Upper lobe of right lung (tissue), 1 donor: ENCODE results near the gene MBD3. TPM values are rescaled to one million over a fixed set of nuclear protein-coding genes. Genes with fewer than 3 reads are reported as not detected.

Experiments
- ATAC-seq: fragments of 200-7000 bp; cut with Tn5 transposase; one replicate; pipeline ENCODE4 v1.9.1; 2020; ENCODE audit warnings: mild to moderate bottlenecking, moderate library complexity
- DNase-seq: peaks from one replicate; pipeline ENCODE4 v3.0.0-alpha.2; 2020
- H3K27ac ChIP-seq: fragments of 200-600 bp; one replicate; pipeline ENCODE4 v1.8.0; 2022
- H3K27me3 ChIP-seq: fragments of 200-600 bp; one replicate; pipeline ENCODE4 v1.8.0; 2022; ENCODE audit warnings: mild to moderate bottlenecking
- H3K36me3 ChIP-seq: fragments of 200-600 bp; one replicate; pipeline ENCODE4 v1.8.0; 2022
- H3K4me1 ChIP-seq: fragments of 200-600 bp; one replicate; pipeline ENCODE4 v1.8.0; 2022
- H3K4me3 ChIP-seq: fragments of 200-600 bp; one replicate; pipeline ENCODE4 v1.8.0; 2022; ENCODE audit warnings: mild to moderate bottlenecking
- H3K9me3 ChIP-seq: fragments of 200-600 bp; one replicate; pipeline ENCODE4 v1.8.0; 2022
- intact Hi-C: fragments of 100-400 bp; cut with DNase I; formaldehyde crosslinking; loops from one replicate; pipeline ENCODE4 v1.11.0; 2022
- total RNA-seq: library from RNA; stranded (reverse); fragmentation: NEBNext Ultra II Directional; extraction: Animal tissue kit (Norgen Biotek cat#: 25700); gene quantifications from one replicate; pipeline ENCODE4 v1.2.1, GENCODE V29; 2021
- TF ChIP-seq, protein P1 (sequence below): fragments of 200-600 bp; IDR thresholded peaks from one replicate; pipeline ENCODE4 v1.8.0; 2022; ENCODE audit warnings: antibody characterized with exemption
- donor health status: DM: no; HTN: yes; CAD: no; lungs with severe emphysema.

The MBD3 gene
- total RNA-seq, 1 donor from 2014 or later: 78.7 TPM

DNA sequence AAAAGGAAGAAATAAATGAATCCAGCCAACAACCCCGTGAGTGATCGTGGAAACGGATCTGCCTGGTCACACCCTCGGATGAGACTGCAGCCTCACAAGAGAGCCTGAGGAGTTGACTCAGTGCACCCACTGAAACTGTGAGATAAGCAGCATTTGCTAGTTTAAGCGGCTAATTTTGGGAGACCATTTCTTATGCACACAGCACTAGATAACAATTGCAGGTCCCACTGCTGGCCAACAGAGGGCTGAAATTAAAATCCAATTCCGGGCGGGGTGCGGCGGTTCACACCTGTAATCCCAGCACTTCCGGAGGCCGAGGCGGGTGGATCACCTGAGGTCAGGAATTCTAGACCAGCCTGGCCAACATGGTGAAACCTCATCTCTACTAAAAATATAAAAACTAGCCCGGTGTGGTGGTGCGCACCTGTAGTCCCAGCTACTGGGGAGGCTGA lies 9.0 kb upstream of the MBD3 start:
- Histone ChIP-seq H3K9me3 (no peaks in the 10 kb centered on the region), H3K27me3 (no peaks in the 10 kb centered on the region), H3K4me1 (peaks cover 31% of the 10 kb centered on the region), H3K36me3 (peaks cover 28% of the 10 kb centered on the region), H3K4me3 (no peak overlapping the region), H3K27ac (no peak overlapping the region)
- ATAC-seq: no peak
- intact Hi-C loops: no loop called here
- TF ChIP-seq, protein P1, sequence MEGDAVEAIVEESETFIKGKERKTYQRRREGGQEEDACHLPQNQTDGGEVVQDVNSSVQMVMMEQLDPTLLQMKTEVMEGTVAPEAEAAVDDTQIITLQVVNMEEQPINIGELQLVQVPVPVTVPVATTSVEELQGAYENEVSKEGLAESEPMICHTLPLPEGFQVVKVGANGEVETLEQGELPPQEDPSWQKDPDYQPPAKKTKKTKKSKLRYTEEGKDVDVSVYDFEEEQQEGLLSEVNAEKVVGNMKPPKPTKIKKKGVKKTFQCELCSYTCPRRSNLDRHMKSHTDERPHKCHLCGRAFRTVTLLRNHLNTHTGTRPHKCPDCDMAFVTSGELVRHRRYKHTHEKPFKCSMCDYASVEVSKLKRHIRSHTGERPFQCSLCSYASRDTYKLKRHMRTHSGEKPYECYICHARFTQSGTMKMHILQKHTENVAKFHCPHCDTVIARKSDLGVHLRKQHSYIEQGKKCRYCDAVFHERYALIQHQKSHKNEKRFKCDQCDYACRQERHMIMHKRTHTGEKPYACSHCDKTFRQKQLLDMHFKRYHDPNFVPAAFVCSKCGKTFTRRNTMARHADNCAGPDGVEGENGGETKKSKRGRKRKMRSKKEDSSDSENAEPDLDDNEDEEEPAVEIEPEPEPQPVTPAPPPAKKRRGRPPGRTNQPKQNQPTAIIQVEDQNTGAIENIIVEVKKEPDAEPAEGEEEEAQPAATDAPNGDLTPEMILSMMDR: no peak
- no peak for DNase-seq

DNA sequence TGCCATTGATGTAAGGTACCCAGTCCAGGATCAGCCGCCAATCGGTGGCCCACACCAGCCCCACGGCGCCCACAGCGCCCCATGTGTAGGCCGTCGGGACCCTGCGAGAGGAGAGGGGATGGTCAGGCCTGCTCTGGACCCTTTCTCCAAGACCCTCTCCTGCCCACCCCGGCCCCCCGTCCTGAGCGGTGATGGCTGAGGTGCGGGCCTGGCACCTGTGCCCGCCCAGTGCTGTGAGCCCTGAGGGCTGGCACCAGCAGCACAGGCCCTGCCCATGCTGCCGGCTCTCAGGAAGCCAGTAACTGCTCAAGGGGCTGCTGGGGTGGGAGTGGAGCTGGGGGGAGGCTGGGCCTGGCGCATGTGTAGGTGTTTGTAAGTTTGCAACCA lies 6.8 kb upstream of the MBD3 start:
- Histone ChIP-seq H3K27ac (no peak overlapping the region), H3K36me3 (peaks cover 42% of the 10 kb centered on the region), H3K27me3 (no peaks in the 10 kb centered on the region), H3K9me3 (no peaks in the 10 kb centered on the region), H3K4me1 (peaks cover 22% of the 10 kb centered on the region), H3K4me3 (no peak overlapping the region)
- ATAC-seq (peak; percentile 14), DNase-seq (no peak)
- TF ChIP-seq, protein P1: no peak
- intact Hi-C loops: no loop called here

DNA sequence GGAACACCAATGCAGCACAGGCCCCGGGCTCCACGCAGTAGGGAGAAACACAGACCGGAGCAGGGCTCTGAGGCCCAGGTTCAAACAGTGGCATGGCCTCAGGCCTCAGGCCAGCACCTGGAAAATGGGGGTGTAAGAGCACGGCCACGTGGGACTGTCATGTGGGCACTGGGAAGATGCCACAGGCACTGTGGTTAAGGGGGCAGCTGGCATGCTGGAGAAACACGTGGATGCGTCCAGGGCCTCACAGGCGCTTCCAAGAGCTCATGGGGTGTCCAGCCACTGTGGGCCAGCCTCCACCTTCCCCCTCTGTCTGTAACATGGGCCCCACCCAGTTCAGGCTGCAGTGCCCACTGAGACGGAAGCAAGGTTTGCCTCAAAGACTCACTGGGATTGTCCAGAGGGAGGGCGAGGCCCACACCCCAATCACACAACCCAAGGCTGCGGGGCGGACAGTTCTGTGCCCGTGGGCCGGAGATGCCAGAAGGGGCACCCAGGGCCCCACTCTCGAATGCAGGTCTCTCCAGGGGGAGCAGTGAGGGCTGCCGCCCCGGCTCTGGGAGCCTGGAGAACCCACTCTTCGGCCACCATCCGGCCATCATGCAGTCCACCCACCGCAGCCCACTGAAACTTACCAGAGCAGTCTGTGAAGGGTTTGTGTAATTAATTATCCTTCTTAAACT lies 6.3 kb upstream of the MBD3 start:
- Histone ChIP-seq H3K4me1 (peaks cover 17% of the 10 kb centered on the region), H3K27ac (no peak overlapping the region), H3K27me3 (no peaks in the 10 kb centered on the region), H3K36me3 (peaks cover 42% of the 10 kb centered on the region), H3K4me3 (no peak overlapping the region), H3K9me3 (no peaks in the 10 kb centered on the region)
- intact Hi-C loops: no loop called here
- DNase-seq (no peak), ATAC-seq (no peak)
- TF ChIP-seq, protein P1: no peak

DNA sequence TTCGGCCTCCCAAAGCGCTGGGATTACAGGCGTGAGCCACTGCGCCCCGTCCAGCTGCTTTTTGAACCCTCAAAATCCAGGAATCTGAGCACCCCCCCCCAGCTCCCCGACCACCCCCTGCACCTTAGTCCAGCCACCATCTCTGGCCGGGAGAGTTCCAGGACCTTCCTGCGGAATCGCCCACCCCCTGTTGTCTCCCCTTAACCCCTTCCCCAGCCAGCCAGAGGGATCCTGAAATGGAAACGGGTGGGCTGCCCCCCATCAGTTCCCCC lies 772 bp upstream of the MBD3 start:
- H3K27ac ChIP-seq: no peak overlapping the region
- peaks cover 30% of the 10 kb centered on the region for H3K36me3 ChIP-seq
- no peaks in the 10 kb centered on the region for H3K27me3 ChIP-seq
- H3K4me3 ChIP-seq: peak overlapping the region; percentile 65
- DNase-seq (no peak), ATAC-seq (no peak)
- TF ChIP-seq, protein P1: no peak
- H3K9me3 ChIP-seq: no peaks in the 10 kb centered on the region
- intact Hi-C loops: no loop called here
- H3K4me1 ChIP-seq: peaks cover 15% of the 10 kb centered on the region

DNA sequence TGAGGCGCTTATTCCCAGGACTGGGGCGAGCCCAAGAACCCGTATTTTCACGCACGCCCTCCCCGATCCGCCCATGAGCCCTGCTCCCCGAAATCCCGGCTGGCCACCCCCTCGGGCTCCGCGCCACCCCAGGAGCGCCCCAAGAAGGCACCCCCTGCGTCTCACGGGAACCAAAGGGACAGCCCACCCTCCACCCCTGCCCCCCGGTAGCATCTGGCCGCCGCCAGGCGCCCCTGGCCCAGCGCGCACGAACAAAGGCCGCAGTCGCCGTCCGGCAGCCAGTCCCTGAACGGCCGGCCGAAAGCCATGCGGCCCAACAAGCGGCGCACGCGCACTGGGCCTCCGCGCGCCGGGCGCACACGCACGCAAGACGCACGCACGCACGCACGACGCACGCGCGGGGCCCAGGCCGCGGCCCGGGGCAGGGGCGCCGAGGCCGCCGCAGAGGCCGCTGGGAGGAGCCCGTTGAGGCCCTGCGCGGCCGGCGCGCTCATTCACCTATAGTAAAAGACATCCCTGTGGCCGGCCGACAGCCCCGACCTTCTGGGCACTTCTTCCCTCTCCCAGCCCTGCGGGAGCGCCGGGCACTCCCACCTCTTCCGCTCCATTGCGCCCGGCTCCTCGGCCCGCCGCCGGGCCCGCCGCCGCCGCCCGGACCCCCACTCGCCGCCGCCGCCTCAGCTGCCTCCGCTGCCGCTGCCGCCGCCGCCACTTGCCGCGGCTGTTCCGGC lies 476 bp downstream of the MBD3 start:
- peak; percentile 90 for ATAC-seq
- Histone ChIP-seq H3K4me1 (peaks cover 15% of the 10 kb centered on the region), H3K27ac (peak overlapping the region; percentile 89), H3K27me3 (no peaks in the 10 kb centered on the region), H3K36me3 (peaks cover 18% of the 10 kb centered on the region), H3K9me3 (no peaks in the 10 kb centered on the region), H3K4me3 (peak overlapping the region; percentile 72)
- TF ChIP-seq, protein P1: no peak
- intact Hi-C loops: no loop called here
- peak; percentile 94 for DNase-seq
